Type B pancreatic cell (in vitro differentiated cells): ENCODE results near the gene SELENBP1. TPM values are rescaled to one million over a fixed set of nuclear protein-coding genes. Genes with fewer than 3 reads are reported as not detected.

Experiments used
- DNase-seq: peaks from one replicate; pipeline ENCODE4 v3.0.0; 2021; ENCODE audit warnings: mixed read lengths; ENCODE audit not compliant: unreplicated experiment; ENCODE audit errors: extremely low spot score
- H3K27ac Mint-ChIP-seq: 2 replicates; pipeline ENCODE4 v1.8.0; 2021; ENCODE audit warnings: mild to moderate bottlenecking, mixed read lengths
- H3K27me3 Mint-ChIP-seq: 2 replicates; pipeline ENCODE4 v1.8.0; 2021; ENCODE audit warnings: mixed read lengths
- H3K36me3 Mint-ChIP-seq: 2 replicates; pipeline ENCODE4 v1.8.0; 2021; ENCODE audit warnings: mixed read lengths
- H3K4me1 Mint-ChIP-seq: one replicate; pipeline ENCODE4 v1.8.0; 2021; ENCODE audit warnings: mixed read lengths; ENCODE audit not compliant: unreplicated experiment
- H3K4me3 Mint-ChIP-seq: 2 replicates; pipeline ENCODE4 v1.8.0; 2021; ENCODE audit warnings: mild to moderate bottlenecking, mixed read lengths
- H3K9me3 Mint-ChIP-seq: 2 replicates; pipeline ENCODE4 v1.8.0; 2021; ENCODE audit warnings: mixed read lengths
- CTCF ChIP-seq: fragments of 200-600 bp; sonication (generic); conservative IDR thresholded peaks from 2 replicates; pipeline ENCODE4 v1.5.0; 2021; ENCODE audit warnings: antibody characterized with exemption, mild to moderate bottlenecking
- total RNA-seq: library from RNA; stranded (reverse); gene quantifications from 2 replicates; pipeline ENCODE4 v1.2.1, GENCODE V29; 2021; ENCODE audit warnings: low replicate concordance

Gene SELENBP1
- total RNA-seq, 1 donor from 2014 or later: 39.2 TPM

DNA sequence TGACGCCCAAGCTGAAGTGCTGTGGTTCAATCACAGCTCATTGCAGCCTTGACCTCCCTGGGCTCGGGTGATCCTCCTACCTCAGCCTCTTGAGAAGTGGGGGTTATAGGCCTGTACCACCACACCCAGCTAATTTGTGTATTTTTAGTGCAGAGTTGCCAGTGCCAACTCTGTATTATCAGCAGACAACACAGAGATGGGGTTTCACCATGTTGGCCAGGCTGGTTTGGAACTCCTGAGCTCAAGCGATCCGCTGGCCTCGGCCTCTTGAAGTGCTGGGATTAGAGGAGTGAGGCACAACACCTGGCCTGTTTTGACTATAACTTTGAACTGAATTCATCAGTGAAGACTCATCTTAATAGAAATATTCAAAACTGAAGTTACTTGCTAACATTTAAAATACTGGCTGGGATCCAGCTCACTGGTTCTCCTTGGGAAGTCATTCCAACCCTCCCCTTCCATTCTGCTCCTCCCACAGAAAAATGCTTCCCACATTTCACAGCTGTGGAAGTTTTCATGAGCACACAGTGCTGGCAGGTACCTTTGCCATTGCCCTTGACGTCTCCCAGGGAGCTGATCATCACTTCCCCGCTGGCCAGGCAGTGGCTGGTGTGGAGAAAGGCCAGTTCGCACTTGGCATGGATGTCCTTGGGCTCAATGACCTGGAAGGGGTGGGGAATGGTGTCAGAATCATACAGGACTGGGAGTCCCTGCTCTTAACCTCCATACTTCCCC is 4.7 kb downstream of the SELENBP1 start:
- H3K27me3 Mint-ChIP-seq: no peaks in the 10 kb centered on the region
- no peak overlapping the region for H3K27ac Mint-ChIP-seq
- peaks cover 4% of the 10 kb centered on the region for H3K9me3 Mint-ChIP-seq
- peaks cover 13% of the 10 kb centered on the region for H3K4me1 Mint-ChIP-seq
- H3K4me3 Mint-ChIP-seq: no peak overlapping the region
- DNase-seq: no peak
- peaks cover 7% of the 10 kb centered on the region for H3K36me3 Mint-ChIP-seq
- no peak for TF ChIP-seq CTCF

DNA sequence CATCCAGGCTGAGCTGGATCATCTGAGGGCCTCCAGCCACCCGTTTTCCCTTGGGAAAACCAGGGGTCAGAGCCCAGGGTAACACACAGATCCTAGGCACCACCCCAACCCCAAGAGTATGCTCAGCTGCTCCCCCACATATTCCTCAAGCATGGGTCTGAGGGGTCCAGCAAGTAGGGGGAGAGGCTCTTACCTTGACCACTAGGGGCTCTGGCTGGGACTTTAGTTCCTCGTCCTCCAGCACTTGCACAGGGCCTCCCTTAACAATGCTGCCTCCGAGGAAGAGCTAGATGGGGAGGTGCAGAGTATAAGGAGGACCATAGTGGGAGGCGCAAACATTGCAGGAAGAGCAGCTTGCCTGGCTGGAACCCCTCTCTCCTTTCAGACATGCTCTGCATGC is 7.5 kb downstream of the SELENBP1 start:
- no peak for DNase-seq
- Mint-ChIP-seq H3K36me3 (peaks cover 7% of the 10 kb centered on the region), H3K9me3 (peaks cover 11% of the 10 kb centered on the region), H3K4me1 (no peaks in the 10 kb centered on the region), H3K27me3 (no peaks in the 10 kb centered on the region), H3K27ac (no peak overlapping the region), H3K4me3 (no peak overlapping the region)
- no peak for TF ChIP-seq CTCF

- Mint-ChIP-seq H3K36me3 (peaks cover 7% of the 10 kb centered on the region), H3K9me3 (peaks cover 11% of the 10 kb centered on the region), H3K4me3 (no peak overlapping the region), H3K27me3 (no peaks in the 10 kb centered on the region), H3K4me1 (no peaks in the 10 kb centered on the region), H3K27ac (no peak overlapping the region)
- DNase-seq: no peak
- TF ChIP-seq CTCF: no peak
Observed at GRCh38 chr1:151362308-151363155, 10.0 kb downstream of the SELENBP1 start.

DNA sequence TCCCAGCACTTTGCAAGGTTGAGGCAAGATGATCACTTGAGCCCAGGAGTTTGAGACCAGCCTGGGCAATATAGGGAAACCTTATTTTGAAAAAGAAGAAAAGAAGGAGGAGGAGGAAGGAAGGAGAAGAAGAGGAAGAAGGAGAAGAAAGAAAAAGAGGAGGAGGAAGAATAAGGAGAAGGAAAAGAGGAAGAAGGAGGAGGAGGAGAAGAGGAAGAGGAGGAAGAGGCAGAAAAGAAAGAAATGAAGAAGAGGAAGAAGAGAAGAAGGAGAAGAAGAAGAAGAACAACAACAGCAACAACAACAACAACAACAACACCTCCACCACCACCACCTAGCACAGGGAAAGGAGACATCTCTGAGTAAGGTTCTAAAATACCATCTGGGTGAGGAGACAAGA is 10.6 kb downstream of the SELENBP1 start:
- DNase-seq: no peak
- no peak overlapping the region for H3K4me3 Mint-ChIP-seq
- H3K4me1 Mint-ChIP-seq: no peaks in the 10 kb centered on the region
- H3K36me3 Mint-ChIP-seq: peaks cover 7% of the 10 kb centered on the region
- no peaks in the 10 kb centered on the region for H3K27me3 Mint-ChIP-seq
- H3K27ac Mint-ChIP-seq: no peak overlapping the region
- no peak for TF ChIP-seq CTCF
- H3K9me3 Mint-ChIP-seq: peaks cover 11% of the 10 kb centered on the region

DNA sequence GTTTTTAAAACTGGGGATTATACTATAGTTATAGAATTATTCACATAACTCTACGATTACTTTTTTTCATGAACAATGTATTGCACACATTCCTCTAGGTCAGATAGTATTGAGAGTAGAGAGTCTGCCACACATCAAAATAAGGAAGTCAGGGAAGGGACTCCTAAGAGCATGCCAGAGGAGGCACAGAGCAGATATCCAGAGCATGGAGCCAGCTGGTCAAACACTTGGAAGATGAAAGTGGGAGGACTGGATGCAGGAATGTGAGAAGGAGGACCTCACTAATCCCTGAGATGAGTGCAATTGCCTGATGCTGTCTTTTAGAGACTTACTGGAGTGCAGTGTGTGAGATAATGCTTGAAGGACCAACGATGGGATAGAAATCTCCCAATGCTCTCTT is 15.8 kb downstream of the SELENBP1 start:
- Mint-ChIP-seq H3K36me3 (no peaks in the 10 kb centered on the region), H3K27ac (no peak overlapping the region), H3K4me3 (no peak overlapping the region), H3K4me1 (no peaks in the 10 kb centered on the region), H3K27me3 (no peaks in the 10 kb centered on the region), H3K9me3 (peaks cover 7% of the 10 kb centered on the region)
- no peak for TF ChIP-seq CTCF
- no peak for DNase-seq
